ENCODE measurements around the gene NTSR1. TPM values are rescaled to one million over a fixed set of nuclear protein-coding genes. Genes with fewer than 3 reads are reported as not detected.
A peak's percentile ranks its signal among the peaks of the same experiment; 100 is the strongest.

The NTSR1 gene
- total RNA-seq, 2 donors from 2014 or later, result 0.14 TPM; not detected in 1

- intact Hi-C loops (cut with DNase I), result no loop called here
- DNase-seq (ENCODE audit: low spot score), result no peak
Measured at GRCh38 chr20:62717933-62718332, 9.3 kb downstream of the NTSR1 start.

- intact Hi-C loops (cut with DNase I), result no loop called here
- no peak for DNase-seq (ENCODE audit: low spot score)
Measured at GRCh38 chr20:62718546-62718945, 9.9 kb downstream of the NTSR1 start.

DNA sequence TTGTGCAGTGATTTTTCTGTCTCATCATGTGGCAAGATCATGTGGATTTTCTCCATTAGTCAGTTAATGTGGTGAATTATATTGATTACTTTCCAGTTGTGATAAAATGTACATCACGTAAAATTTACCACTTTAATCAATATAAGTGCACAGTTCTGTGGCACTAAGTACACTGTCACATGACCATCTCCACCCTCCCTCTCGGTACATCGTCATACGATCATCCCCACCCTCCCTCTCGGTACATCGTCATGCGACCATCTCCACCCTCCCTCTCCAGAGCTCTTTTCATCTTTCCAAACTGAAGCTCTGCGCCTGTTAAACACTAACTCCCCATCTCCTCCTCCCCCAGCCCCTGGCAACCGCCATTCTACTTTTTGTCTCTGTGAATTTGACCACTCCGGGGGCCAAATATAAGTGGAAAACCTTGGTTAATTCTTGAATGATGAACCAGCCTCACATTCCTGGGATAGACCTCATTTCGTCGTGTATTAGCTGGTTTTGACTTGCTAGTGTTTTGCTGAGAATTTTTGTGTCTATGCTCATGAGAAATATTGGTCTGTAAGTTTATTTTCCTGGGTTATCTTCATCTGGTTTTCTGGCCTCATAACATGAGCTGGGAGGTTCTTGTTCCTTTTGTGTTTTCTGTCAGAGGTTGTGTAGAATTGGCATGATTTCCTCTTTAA lies 10.8 kb downstream of the NTSR1 start:
- DNase-seq (ENCODE audit: low spot score), result no peak
- intact Hi-C loops (cut with DNase I), result no loop called here

GRCh38 chr20:62721511-62722370 lies 13.1 kb downstream of the NTSR1 start:
- intact Hi-C loops (cut with DNase I), result no loop called here

GRCh38 chr20:62722627-62723026 lies 14.0 kb downstream of the NTSR1 start:
- no peak for DNase-seq (ENCODE audit: low spot score)
- intact Hi-C loops (cut with DNase I), result no loop called here

More at GRCh38 chr20:62721511-62722370, 13.1 kb downstream of the NTSR1 start:
- no peak for DNase-seq (ENCODE audit: low spot score)

GRCh38 chr20:62723351-62723750 lies 14.7 kb downstream of the NTSR1 start:
- peak; percentile 67 for DNase-seq (ENCODE audit: low spot score)
- intact Hi-C loops (cut with DNase I), result no loop called here

DNA sequence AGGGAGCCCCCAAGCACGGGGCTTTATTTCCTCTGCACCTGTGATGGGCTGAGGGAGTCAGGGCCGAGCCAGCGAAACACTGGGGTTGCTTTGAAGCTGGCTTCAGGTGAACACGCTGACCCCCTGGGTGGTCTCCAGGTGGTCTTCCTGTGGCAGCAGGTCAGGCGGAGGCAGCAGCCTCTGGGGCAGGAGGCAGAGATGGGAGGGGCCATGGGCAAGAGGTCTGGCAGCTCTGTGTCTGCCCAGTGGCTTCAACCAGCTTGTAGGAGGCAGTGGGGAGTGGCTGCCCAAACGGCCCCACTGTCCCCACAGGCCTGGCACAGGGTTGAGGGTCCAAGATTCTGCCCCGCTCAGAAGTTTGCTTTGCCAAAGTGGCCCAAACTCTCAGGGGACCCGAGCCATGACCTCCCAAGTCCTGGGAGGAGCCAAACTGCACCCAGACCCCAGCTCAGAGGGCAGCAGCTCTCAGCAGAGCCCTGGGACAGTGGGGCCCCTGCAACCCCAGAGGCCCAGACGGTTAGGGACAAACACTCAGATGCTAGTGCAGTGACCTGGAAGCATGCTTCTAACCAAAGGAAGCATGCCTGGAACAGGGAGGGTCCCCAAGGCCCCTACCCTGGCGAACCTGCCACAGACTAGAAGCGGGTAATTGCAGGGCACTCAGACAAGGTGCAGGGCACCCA lies 15.3 kb downstream of the NTSR1 start:
- DNase-seq (ENCODE audit: low spot score), result peak; percentile 46
- intact Hi-C loops (cut with DNase I), result no loop called here

GRCh38 chr20:62724692-62725595 lies 16.3 kb downstream of the NTSR1 start:
- intact Hi-C loops (cut with DNase I), result no loop called here
- DNase-seq (ENCODE audit: low spot score), result peak; percentile 78

GRCh38 chr20:62725596-62726268 lies 17.1 kb downstream of the NTSR1 start:
- peak; percentile 36 for DNase-seq (ENCODE audit: low spot score)
- intact Hi-C loops (cut with DNase I), result no loop called here

DNA sequence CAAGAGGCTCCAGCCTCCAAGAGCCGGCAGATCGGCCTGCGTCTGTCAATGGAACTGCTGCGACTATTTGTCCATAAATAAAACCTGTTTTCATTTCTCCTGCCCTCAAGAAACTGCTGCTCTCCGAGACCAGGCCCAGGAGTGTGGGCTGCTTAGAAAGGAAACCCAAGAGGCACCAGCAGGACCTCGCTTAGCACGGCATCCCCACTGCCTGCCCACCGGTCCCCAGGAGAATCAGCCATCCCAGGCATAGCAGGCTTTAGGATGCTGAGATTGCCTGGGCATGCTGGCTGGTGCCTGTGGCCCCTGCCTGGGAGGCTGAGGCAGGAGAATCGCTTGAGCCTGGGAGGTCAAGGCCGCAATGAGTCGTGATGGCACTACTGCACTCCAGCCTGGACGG lies 17.6 kb downstream of the NTSR1 start:
- intact Hi-C loops (cut with DNase I), result no loop called here
- DNase-seq (ENCODE audit: low spot score), result peak; percentile 43

- intact Hi-C loops (cut with DNase I), result no loop called here
Measured at GRCh38 chr20:62726716-62727583, 18.3 kb downstream of the NTSR1 start.

GRCh38 chr20:62727584-62728027 lies 19.0 kb downstream of the NTSR1 start:
- no peak for DNase-seq (ENCODE audit: low spot score)
- intact Hi-C loops (cut with DNase I), result no loop called here

More at GRCh38 chr20:62726716-62727583, 18.3 kb downstream of the NTSR1 start:
- DNase-seq (ENCODE audit: low spot score), result peak; percentile 68

GRCh38 chr20:62728028-62728780 lies 19.6 kb downstream of the NTSR1 start:
- intact Hi-C loops (cut with DNase I), result no loop called here
- DNase-seq (ENCODE audit: low spot score), result peak; percentile 76

DNA sequence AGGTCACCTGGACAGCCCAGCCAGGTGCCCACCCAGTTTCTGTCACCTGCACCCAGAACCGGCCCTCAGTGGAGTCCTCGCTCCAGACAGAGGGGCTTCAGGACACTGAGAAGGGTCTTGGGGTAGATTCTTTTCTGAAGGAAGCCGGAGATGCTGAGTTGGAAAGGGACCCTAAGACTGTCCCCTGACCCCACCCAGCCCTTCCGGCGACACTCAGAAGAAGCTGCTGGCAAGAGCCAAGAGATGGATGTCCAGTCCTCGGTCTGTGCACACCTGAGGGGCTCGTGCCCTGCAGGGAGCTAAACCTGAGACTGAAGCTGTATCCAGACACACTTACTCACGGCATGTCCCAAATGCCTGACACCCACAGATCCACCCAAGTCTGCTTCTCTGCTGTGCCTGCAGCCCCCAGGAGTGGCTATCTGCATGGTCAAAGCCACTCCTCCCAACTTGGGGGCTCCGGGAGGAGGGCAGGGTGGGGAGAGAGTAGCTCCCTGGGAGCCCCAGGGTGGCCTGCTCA lies 20.2 kb downstream of the NTSR1 start:
- DNase-seq (ENCODE audit: low spot score), result peak; percentile 53

DNA sequence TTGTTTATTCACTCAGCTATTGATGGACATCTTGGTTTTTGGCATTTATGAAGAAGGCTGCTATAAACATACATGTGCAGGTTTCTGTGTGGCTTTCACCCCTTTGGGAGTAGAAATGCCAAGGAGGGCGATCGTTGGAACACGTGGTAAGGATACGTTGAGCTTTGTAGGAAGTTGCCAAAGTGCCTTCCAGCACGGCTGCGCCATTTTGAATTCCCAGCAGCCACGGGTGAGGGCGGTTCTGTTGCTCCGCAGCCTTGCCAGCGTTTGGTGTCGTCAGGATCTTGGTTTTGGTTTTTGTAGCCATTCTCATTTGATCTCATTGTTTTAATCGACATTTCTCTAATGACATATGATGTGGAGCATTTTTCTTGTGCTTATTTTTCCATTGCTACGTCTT lies 21.8 kb downstream of the NTSR1 start:
- peak; percentile 68 for DNase-seq (ENCODE audit: low spot score)
- intact Hi-C loops (cut with DNase I), result no loop called here

More for the DNA sequence above, 20.2 kb downstream of the NTSR1 start:
- intact Hi-C loops (cut with DNase I), result no loop called here

DNA sequence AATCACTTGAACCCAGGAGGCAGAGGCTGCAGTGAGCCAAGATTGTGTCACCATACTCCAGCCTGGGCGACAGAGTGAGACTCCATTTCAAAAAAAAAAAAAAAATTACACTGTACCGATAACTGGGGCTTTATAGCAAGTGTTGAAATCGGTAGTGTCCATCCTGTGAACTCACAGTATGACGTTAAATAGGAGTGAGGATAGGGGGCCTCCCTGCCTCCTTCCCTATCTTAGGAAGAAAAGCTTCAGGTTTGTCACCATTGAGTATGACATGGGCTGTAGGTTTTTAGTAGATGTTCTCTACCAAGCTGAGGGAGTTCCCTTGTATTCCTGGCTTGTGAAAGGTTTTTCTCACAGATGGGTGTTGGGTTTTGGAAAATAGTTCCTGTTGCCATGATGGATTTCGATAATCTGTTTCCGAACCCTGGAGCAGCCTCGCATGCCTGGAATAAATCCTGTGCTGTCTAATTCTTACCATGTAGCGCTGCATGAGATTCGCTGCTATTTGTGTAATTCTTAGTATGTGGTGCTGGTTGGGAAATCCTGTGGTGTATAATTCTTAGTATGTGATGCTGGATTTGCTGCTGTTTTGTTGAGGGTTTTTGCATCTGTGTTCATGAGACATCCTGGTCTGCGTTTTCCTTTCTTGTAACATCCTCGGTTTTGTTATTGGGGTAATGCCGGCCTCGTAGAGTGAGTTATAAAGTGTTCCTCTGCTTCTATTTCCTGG lies 23.6 kb downstream of the NTSR1 start:
- DNase-seq (ENCODE audit: low spot score), result no peak
- intact Hi-C loops (cut with DNase I), result no loop called here

Data from posterior vena cava (tissue), 2 donors.